Measurements from ENCODE around the gene CTSW. TPM values are rescaled to one million over a fixed set of nuclear protein-coding genes. Genes with fewer than 3 reads are reported as not detected.

Gene CTSW
- total RNA-seq, 1 donor = 0.43 TPM

- peak; percentile 70 for DNase-seq (ENCODE audit: low read depth)
- peak overlapping the region; percentile 98 for H3K4me3 ChIP-seq (ENCODE audit: low read depth, low read length)
- no peak for TF ChIP-seq CTCF (IDR thresholded peaks at IDR 0.05; ENCODE audit: insufficient read depth, low read depth, low read length)
Measured at GRCh38 chr11:65856689-65857499, 22.7 kb upstream of the CTSW start.

GRCh38 chr11:65857500-65857852 is 22.2 kb upstream of the CTSW start:
- H3K4me3 ChIP-seq (ENCODE audit: low read depth, low read length) = peak overlapping the region; percentile 98
- TF ChIP-seq CTCF (IDR thresholded peaks at IDR 0.05; ENCODE audit: insufficient read depth, low read depth, low read length) = no peak
- no peak for DNase-seq (ENCODE audit: low read depth)

- TF ChIP-seq CTCF (IDR thresholded peaks at IDR 0.05; ENCODE audit: insufficient read depth, low read depth, low read length) = no peak
- peak within 1 kb of the TSS; percentile 98 for H3K4me3 ChIP-seq (ENCODE audit: low read depth, low read length)
- DNase-seq (ENCODE audit: low read depth) = peak; percentile 98
Measured at GRCh38 chr11:65857853-65858680, 21.6 kb upstream of the CTSW start, which contains the start of gene CFL1. TSS of gene CFL1 (minus strand) at chr11:65858180. CDS start at chr11:65858099, 81 bp downstream.

- TF ChIP-seq CTCF (IDR thresholded peaks at IDR 0.05; ENCODE audit: insufficient read depth, low read depth, low read length) = no peak
- DNase-seq (ENCODE audit: low read depth) = no peak
- H3K4me3 ChIP-seq (ENCODE audit: low read depth, low read length) = peak overlapping the region; percentile 98
Measured at GRCh38 chr11:65858681-65859087, 21.0 kb upstream of the CTSW start.

- DNase-seq (ENCODE audit: low read depth) = peak; percentile 99
- peak overlapping the region; percentile 98 for H3K4me3 ChIP-seq (ENCODE audit: low read depth, low read length)
- TF ChIP-seq CTCF (IDR thresholded peaks at IDR 0.05; ENCODE audit: insufficient read depth, low read depth, low read length) = no peak
Measured at GRCh38 chr11:65859095-65859811, 20.4 kb upstream of the CTSW start.

GRCh38 chr11:65859812-65860277 is 19.8 kb upstream of the CTSW start:
- H3K4me3 ChIP-seq (ENCODE audit: low read depth, low read length) = peak overlapping the region; percentile 94
- TF ChIP-seq CTCF (IDR thresholded peaks at IDR 0.05; ENCODE audit: insufficient read depth, low read depth, low read length) = no peak
- no peak for DNase-seq (ENCODE audit: low read depth)

Measured in fibroblast of villous mesenchyme (primary cell).